Measurements from ENCODE around the gene PYGM. TPM values are rescaled to one million over a fixed set of nuclear protein-coding genes. Genes with fewer than 3 reads are reported as not detected.
A peak's percentile ranks its signal among the peaks of the same experiment; 100 is the strongest.

Gene PYGM
- total RNA-seq = 10 to 100 TPM; 19.3 to 43.2 TPM
- long read RNA-seq, donor 1, transcript PYGM-201 (20 exons, 3,198 nt) = major isoform, 8 of 17 reads
- long read RNA-seq, donor 1, partial matches to known transcripts = 8 of 17 reads
- long read RNA-seq, donor 1, other reads (novel, unspliced or antisense) = 1 of 17 reads
- long read RNA-seq, donor 2, transcript PYGM-201 (20 exons, 3,198 nt) = major isoform, 9 of 19 reads
- long read RNA-seq, donor 2, partial matches to known transcripts = 10 of 19 reads
- long read RNA-seq, donor 2, other reads (novel, unspliced or antisense) = 0 of 19 reads

DNA sequence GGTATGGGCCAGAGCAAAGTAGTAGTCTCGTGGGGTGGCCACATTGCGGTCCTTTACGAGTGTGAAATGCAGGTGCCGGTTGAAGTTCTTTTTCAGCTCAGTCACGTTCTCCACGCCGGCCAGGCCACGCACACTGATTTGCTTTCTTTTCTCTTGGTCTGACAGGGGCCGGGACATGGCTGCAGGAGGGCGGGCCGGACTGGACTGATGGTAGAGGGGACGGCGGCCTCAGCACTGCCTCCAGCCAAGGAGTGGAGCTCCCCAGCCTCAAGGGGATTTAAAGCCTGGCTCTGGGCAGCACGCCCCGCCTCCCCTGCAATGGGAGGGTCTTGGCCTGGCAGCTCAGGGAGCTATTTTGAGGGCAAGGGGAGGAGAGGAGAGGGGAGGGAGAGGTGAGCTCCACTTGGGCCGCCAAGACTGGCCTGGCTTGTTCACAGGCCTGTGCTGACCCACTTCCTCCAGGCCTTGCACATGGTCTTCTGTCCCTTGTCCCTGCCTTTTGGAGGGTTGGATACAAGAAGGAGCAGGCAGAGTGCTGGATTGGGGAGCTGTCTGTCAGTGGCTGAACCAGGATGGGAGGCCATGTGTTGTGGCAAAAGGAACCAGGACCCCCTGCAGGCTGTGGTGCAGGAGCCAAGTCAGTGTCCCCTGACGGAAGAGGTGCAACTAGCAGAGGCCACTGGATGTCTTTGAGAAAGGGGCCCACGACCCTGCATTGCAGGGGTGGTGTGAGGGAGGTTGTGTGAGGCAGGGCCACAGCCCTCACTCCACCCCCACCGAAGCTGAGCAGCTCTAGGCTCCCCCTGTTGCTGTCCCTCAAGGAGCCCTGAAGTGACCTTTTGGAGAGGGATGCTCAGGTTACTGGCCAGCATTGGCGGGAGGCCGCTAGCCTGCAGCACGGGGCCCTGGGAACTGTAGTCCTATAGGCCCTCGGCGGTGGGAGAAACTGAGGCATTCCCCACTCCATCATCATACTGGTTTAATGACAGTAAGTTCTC, at the start of gene PYGM:
TSS of gene PYGM (minus strand) at position 253 of the 998 bp plus-strand sequence. CDS start at position 177, 76 bp downstream.
- peak; percentile 94 for DNase-seq (ENCODE audit: low spot score)
- intact Hi-C loops (cut with DNase I) = loop anchor here in 1 of 2 donors (5.0 kb wide), 1 partner anchor 1987 kb away; no protein-coding TSS in a partner anchor

DNA sequence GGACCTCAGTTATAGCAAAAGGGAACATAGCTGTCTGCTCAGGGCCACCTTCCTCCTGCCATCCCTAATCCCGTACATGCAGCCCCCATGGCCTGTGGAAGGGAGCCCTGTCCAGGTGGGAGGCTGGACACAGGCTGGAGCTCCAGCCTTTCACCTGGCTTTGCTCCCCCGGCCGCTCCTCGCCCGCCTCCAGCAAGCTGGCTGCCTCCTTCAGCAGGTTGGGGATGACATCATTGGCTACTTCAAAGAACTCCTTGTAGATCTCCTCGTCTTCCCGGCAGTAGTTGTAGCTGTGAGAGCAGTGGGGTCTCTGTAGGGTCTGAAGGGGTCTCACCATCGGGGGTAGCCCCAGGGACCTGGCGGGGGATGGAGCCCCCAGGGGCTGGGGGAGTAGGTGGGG, 45.7 kb upstream of the PYGM start:
- intact Hi-C loops (cut with DNase I) = no loop called here
- no peak for DNase-seq (ENCODE audit: low spot score)

DNA sequence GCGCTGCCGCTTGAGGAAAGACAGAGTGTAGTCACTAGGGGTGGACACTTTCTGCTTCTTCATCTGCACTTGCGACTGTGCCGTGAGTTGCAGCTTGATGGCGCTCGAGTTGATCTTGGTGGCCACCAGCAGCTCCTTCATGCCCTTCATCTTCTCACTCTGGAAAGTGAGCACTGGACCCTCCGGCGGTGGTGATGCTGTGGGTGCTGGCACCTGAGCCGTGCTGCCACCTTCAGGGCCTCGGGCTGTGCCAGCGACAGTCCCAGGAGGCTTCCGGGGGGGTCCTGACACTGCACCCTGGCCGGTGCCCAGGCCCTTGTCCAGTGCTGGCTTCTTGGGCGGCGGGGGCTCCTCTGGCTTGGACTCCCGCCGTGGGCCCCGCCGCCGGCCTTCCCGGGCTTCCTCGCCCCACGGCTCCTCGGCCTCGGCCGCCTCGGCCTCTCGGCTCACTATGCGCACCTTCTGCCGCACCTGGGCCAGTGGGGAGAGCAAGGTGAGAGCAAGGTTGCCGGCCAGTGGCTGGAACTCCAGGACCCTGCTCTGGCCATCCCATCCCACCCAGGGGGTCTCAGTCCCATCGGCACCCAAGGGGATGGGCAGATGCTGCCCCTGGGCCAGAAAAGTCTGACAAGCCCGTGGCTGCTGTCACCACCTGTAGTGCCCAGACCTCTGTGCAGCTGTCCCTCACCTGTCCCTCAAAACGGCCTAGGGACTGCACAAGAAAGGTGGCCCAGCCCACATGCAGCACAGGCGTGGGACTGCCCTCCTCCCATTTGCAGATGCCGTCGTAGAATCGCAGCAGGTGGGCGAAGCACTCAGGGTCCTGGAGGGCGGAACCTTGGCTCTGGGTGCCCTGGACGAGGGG, 44.8 kb upstream of the PYGM start:
- intact Hi-C loops (cut with DNase I) = no loop called here
- DNase-seq (ENCODE audit: low spot score) = no peak

DNA sequence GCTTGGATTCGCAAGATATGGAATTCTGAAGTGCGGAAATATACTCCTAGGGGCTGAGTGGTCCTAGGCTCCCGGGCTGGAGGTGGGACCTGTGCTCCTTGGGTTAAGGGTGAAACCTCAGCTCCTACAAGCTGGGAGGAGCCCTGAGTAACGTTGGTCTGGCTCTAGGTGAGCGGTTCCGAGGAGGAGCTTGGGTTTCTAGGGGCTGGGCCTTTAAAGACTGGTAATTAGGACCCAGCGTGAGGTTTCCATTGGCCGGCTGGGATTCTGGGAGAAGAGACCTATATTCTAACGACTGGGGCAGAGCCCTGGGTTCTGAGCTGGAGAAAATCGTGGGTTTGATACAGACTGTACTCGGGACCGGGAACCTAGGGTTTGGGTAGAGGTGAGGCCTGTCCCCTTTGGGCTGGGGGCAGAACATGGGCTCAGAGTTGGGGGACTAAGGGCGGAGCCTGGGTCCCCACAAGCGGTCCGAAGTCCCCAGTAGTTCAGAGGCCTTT, 44.1 kb upstream of the PYGM start:
- intact Hi-C loops (cut with DNase I) = no loop called here
- DNase-seq (ENCODE audit: low spot score) = no peak

DNA sequence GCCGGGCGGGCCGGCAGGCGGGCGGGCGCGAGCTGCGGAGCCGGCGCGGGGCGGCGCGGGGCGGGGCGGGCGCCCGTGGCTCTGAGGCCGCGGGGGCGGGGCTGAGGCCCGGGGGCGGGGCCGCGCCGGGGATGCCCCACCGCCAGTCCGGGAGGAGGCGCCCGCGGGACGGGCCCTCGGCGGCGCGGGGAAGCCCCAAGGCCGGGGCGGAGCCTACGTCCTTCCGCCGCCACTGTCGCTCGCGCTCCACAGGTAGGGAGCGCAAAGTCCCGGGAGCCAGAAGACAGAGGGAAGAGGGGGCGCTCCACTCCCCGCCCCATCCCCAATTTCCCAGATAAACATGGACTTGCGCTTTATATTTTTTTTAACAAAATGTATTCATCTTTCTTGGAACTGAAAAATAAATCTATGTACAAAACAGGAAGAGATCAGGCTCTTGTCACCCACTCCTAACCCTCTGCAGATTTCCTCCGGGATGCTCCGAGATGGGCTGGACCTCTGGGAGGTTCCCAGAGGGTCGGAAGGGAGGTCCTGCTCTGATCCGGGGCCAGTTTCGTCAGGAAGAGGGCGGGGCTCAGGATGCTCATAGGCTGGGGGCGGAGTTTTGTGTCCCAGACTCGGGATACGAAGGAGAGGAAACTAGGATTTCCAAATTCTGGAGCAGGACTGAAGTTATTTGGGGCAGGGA, 43.5 kb upstream of the PYGM start, which contains the start of gene MAP4K2:
TSS of gene MAP4K2 (minus strand) at position 57 of the 688 bp plus-strand sequence. CDS start 65 bp downstream, outside the sequence.
- DNase-seq (ENCODE audit: low spot score) = peak; percentile 95
- intact Hi-C loops (cut with DNase I) = no loop called here

DNA sequence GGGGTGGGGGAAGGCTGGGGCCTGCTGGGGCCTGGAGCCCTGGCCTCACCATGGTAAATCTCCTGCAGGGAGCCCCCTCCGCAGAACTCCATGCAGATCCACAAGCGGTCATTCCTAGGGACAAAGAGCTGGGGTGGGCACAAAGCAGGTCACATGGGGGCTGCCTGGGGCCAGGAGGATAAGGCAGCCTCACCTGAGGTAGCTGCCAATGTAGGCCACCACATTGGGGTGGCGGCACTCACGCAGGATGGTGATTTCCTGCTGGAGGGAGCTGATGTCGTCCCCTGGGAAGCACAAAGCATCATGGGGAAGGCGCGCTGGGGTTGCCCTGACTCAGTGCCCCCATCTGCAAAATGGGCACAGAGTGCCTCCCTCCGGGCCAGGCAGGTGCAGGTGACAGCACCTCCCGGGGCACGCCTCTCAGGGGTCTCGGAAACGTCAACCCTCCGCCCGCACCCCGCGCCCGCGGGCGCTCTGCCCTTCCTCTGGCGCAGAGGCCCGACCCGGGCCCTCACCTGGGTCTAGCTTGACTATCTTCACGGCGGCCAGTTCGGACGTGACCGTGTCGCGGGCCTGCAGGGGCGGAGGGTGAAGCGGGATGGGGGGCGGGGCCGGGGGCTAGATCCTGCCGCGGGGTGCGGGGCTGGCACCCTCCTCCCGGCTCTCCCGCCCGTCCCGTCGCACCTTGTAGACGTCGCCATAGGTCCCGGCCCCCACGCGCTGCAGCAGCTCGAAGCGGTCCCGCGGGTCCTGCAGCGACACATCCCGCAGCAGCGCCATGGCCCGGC, 42.8 kb upstream of the PYGM start:
- DNase-seq (ENCODE audit: low spot score) = no peak
- intact Hi-C loops (cut with DNase I) = no loop called here

DNA sequence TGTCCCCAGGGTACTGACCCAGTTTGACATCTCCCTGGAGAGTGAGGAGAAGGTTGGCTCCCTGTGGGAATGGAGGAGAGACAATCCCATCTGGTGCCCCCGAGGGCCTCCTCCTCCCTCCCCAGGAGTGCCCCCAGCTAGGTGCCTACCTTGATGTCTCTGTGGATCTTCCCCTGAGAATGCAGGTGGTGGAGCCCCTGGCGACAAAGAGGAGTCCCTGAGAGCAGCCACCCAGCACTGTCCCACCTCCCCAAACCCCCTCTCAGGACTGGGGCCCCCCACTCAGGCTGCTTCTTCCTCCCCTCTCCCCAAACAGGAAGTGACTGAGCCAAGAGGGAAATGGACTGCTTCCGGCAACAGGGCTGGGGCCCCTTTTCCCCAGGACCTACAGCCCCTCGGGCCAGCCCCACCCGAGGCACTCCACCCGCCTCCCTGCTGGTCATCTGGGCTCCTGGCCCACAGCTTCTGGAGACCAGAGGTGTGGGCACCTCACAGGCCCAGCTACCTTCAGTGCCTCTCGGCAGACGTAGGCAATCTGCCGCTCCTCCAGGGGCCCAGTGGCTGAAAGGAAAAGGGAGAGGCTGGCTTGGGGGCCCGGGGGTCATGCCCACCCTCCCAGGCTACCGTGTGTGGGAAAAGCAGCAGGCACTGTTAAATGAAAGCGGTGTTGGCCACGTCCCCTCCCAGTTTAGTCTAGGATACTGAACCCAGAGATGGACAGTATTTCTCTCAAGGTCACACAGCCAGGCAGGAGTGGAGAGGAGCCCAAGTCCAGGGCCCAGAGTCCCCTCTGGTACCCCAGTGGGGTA, 42.0 kb upstream of the PYGM start:
- no peak for DNase-seq (ENCODE audit: low spot score)
- intact Hi-C loops (cut with DNase I) = no loop called here

DNA sequence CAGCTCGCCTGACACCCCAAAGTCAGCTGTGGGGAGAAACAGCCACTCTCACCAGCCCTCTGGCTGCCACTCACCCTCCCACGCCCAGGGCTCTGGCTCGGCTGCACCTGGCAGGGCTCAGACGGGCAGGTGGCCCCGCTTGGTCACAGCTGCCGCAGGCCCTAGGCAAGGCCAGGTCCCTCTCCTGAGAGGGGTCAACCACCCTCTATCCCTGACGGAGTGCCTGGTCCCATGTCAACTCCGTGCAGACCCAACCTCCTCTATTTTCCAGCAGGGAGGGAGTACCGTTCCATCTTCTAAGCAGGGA, 41.3 kb upstream of the PYGM start:
- DNase-seq (ENCODE audit: low spot score) = peak; percentile 74
- intact Hi-C loops (cut with DNase I) = no loop called here

DNA sequence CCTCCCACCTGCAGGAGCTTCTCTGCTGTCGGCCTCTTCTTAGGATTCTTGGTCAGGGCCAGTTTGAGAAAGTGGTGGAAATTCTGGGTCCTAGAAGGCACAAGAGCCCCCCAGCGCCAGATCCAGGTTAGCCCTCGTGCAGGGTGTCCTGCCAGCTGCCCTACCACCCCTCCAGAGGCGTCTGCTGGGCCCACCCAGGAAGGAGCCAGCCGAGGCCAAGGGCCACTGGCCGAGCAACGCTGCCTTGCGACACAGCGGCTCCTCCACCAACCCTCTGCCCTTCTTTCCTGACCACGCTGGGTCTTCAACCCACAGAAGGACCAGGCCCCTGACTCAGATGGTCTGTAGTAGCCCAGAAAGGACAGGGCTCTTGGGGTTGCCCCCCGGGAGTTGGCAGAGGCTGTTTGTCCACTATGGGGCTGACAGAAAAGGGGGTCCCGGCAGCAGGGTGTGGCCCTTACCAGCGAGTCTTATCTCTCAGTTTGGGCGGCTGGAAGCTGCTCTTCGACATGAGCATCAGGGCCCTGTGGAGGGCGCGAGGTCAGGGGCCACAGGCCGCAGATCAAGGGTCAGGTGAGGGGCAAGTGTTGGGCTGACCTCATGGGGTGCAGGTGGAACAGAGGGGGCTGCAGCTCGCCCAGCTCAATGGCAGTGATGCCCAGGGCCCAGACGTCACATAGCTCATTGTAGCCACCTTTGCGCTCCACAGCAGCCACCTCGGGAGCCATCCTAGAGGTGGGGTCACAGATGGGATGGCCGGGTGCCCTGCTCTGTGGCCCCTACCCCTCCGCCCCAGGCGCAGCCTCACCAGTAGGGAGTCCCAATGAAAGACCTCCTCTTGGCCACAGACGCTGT, 40.8 kb upstream of the PYGM start:
- intact Hi-C loops (cut with DNase I) = no loop called here
- no peak for DNase-seq (ENCODE audit: low spot score)

DNA sequence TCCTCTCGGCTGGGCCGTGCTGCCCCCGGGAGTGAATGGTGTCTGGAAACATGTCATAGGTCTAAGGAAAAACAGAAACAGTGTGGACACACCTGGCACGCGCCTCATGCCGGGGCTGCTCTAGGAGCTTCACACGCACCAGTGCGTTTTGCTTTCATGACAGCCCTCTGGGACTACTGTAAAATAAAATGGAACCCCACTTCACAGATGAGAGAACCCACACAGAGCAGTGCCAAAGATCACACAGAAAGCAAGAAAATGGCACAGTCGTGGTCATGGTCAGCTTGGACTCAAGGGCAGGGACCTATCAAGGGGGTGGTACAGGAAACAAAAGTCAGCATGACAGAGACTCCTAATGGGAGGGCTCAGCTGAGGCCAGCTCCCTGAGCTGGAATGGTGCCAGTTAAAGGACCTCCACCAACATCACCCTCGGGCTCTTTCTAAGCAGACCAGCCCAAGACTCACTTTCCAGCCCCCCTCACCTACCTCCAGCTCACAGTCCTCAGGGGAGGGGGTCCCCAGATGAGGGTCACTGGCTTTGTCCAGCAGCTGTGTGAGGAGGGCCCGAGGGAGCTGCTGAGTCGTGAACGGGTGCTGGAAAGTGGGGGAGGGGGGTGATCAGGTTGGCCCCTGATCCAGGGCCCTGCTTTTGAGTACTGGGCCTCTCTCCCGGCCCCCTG, 40.0 kb upstream of the PYGM start:
- intact Hi-C loops (cut with DNase I) = no loop called here
- no peak for DNase-seq (ENCODE audit: low spot score)

DNA sequence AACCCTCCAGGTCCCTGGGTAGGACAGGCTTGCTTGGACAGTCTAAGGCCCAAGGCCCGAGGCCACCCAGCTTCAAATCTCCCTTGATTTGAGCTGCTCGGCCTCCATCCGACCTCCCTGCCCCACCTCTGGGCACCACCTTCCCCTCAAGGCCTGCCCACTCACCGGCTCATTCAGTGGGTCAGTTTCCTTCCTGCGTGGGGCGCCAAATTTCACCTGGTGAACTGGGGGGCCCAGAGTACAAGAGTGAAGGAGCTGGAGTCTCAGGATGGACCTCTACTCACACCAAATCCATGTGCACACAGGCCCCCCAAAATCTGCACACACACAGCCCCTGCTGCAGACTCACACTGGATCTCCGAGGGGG, 39.5 kb upstream of the PYGM start:
- DNase-seq (ENCODE audit: low spot score) = no peak
- intact Hi-C loops (cut with DNase I) = no loop called here

DNA sequence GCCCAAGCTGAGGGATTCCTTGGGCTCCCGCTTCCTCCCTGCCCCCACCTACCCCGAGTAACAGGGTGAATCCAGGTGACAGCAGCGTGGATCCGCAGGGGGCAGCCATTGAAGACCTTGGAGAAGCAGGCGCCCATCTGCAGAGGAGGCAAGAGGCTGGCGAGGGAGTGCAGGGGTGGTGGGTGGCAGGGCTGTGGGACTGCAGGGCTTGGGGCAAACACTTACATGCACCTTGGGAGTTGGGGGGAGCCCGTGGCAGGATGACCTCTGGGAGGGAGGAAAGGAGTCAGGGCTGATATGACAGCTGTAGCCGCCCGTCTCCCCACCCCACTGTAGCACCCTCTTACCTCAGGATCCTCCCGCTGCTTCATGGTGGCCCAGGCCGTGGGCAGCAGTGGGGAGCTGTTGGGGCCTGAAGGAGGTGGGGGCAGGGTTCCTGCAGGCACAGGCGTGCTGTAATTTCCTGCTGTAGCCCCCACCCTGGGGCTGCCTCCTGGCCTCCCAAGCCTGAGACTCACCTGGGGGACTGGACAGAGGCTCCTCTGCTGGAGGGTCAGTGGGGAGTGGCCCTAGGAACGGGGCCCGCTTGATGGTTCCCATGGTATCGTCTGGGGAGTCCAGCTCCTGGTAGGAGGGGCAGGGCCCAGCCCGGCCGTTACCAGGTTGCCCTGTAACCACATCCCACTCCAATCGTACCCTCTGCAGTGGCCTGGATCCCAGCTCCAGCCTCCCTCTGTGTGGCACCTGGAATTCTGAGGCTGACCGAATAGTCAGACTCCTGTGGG, 37.2 kb upstream of the PYGM start:
- intact Hi-C loops (cut with DNase I) = no loop called here
- DNase-seq (ENCODE audit: low spot score) = no peak

DNA sequence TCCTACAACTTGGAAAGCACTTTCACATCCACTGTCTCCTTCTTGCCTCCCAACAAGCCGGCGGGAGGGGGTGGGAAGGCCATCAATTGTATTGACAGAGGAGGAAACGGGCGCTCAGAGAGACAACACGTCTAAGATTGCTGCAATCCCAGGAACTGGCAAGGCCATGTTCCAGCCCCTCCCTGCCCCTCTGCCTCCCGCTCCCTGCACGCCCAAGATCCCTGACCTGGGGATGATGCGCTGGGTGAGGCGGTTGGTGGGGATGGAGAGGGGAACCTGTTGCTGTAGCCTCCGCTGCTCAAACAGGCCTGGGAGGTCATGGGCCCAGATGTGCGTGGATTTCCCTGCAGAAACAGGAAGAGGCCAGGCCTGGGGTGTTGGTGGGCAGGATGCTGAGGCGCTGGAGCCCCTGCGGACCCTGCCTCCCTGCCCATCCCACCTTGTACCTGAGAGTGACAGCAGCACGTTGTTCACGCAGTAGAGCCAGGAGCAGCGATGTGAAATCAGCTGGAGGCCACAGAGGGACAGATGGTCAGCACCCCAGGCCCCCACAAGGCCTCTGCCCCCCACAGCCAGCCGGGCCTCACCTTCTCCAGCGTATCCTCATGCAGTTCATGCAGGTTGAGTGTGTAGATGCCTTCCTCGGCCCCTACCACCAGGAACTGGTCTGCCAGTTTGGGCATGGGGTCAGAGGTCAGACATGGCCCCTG, 36.4 kb upstream of the PYGM start:
- no peak for DNase-seq (ENCODE audit: low spot score)
- intact Hi-C loops (cut with DNase I) = no loop called here

DNA sequence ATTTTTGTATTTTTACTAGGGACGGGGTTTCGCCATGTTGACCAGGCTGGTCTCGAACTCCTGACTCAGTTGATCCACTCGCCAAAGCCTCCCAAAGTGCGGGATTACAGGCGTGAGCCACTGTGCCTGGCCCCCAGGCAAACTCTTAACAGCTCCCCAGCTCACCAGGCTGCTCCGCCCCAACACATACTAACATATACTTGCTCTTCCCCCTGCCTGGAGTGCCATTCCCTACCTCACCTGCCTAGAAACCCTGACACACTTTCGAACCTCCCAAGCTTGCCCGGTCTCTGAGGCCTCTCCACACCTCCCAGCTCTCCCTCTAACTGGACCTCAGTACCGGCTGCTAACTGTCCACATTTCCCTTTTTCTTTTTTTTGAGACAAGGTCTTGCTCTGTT, 34.8 kb upstream of the PYGM start:
- intact Hi-C loops (cut with DNase I) = no loop called here
- peak; percentile 25 for DNase-seq (ENCODE audit: low spot score)
